ENCODE data around the gene B3GLCT.

DNA sequence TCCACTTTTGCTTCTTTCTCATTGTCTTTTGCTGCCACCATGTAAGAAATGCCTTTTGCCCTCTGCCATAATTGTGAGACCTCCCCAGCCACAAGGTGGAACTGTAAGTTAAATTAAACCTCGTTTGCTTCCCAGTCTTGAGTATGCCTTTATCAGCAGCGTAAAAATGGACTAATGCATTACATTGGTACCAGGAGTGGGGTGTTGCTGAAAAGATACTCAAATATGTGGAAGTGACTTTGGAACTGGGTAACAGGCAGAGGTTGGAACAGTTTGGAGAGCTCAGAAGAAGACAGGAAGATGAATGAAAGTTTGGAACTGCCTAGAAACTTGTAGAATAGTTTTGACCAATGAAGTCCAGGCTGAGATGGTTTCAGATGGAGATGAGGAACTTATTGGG, 115.2 kb downstream of the B3GLCT start:
- TF ChIP-seq, protein P1, sequence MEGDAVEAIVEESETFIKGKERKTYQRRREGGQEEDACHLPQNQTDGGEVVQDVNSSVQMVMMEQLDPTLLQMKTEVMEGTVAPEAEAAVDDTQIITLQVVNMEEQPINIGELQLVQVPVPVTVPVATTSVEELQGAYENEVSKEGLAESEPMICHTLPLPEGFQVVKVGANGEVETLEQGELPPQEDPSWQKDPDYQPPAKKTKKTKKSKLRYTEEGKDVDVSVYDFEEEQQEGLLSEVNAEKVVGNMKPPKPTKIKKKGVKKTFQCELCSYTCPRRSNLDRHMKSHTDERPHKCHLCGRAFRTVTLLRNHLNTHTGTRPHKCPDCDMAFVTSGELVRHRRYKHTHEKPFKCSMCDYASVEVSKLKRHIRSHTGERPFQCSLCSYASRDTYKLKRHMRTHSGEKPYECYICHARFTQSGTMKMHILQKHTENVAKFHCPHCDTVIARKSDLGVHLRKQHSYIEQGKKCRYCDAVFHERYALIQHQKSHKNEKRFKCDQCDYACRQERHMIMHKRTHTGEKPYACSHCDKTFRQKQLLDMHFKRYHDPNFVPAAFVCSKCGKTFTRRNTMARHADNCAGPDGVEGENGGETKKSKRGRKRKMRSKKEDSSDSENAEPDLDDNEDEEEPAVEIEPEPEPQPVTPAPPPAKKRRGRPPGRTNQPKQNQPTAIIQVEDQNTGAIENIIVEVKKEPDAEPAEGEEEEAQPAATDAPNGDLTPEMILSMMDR (IDR thresholded peaks at IDR 0.05; ENCODE audit: insufficient read depth, low read depth, low read length) = no peak
- TF ChIP-seq EZH2 (IDR thresholded peaks at IDR 0.05; ENCODE audit: insufficient read depth, low read length) = no peak

Data from astrocyte (in vitro differentiated cells and primary cell).